H9 (cell line): Measurements from ENCODE around the gene CD247. TPM values are rescaled to one million over a fixed set of nuclear protein-coding genes. Genes with fewer than 3 reads are reported as not detected.

Source experiments
- DNase-seq: peaks from one replicate; pipeline ENCODE4 v3.0.0-alpha.2; 2017
- H2AFZ ChIP-seq: one replicate; pipeline ENCODE4 v1.6.1; 2013; ENCODE audit warnings: mild to moderate bottlenecking, low read length, control low read depth, moderate library complexity
- H2AK5ac ChIP-seq: 2 replicates; pipeline ENCODE4 v1.6.1; 2013; ENCODE audit warnings: low read length, control low read depth, mixed read lengths; ENCODE audit not compliant: insufficient read length
- H2BK120ac ChIP-seq: one replicate; pipeline ENCODE4 v1.6.1; 2013; ENCODE audit warnings: low read depth, mild to moderate bottlenecking, low read length, control low read depth, inconsistent platforms; ENCODE audit not compliant: poor library complexity, severe bottlenecking
- H2BK12ac ChIP-seq: 2 replicates; pipeline ENCODE4 v1.6.1; 2013; ENCODE audit warnings: low read length, control low read depth, mixed read lengths, low read depth; ENCODE audit not compliant: insufficient read length
- H2BK15ac ChIP-seq: 2 replicates; pipeline ENCODE4 v1.6.1; 2013; ENCODE audit warnings: low read depth, low read length, control low read depth
- H2BK20ac ChIP-seq: one replicate; pipeline ENCODE4 v1.6.1; 2013; ENCODE audit warnings: low read depth, mild to moderate bottlenecking, low read length, control low read depth, inconsistent platforms; ENCODE audit not compliant: poor library complexity, severe bottlenecking
- H2BK5ac ChIP-seq: 2 replicates; pipeline ENCODE4 v1.6.1; 2013; ENCODE audit warnings: low read length, control low read depth, mixed read lengths; ENCODE audit not compliant: insufficient read length
- H3K14ac ChIP-seq: 2 replicates; pipeline ENCODE4 v1.6.1; 2013; ENCODE audit warnings: low read length, control low read depth; ENCODE audit not compliant: insufficient read depth
- H3K18ac ChIP-seq: 2 replicates; pipeline ENCODE4 v1.6.1; 2013; ENCODE audit warnings: low read depth, mild to moderate bottlenecking, mixed read lengths, low read length, control low read depth; ENCODE audit not compliant: insufficient read length
- H3K23ac ChIP-seq: 2 replicates; pipeline ENCODE4 v1.6.1; 2013; ENCODE audit warnings: low read length, control low read depth, mixed read lengths, low read depth; ENCODE audit not compliant: insufficient read length
- H3K23me2 ChIP-seq: 2 replicates; pipeline ENCODE4 v1.6.1; 2013; ENCODE audit warnings: low read depth, mild to moderate bottlenecking, mixed read lengths, low read length, control low read depth; ENCODE audit not compliant: insufficient read length, poor library complexity, severe bottlenecking
- H3K27ac ChIP-seq: 2 replicates; pipeline ENCODE4 v1.5.1; 2013; ENCODE audit warnings: low read length, control low read depth, mixed read lengths, low read depth; ENCODE audit not compliant: insufficient read length
- H3K27me3 ChIP-seq: 2 replicates; pipeline ENCODE4 v1.6.1; 2013; ENCODE audit warnings: low read length, control low read depth, inconsistent platforms; ENCODE audit not compliant: insufficient read depth
- H3K4ac ChIP-seq: 2 replicates; pipeline ENCODE4 v1.6.1; 2013; ENCODE audit warnings: low read depth, mild to moderate bottlenecking, control low read depth, inconsistent platforms, low read length, moderate library complexity
- H3K4me1 ChIP-seq: 2 replicates; pipeline ENCODE4 v1.6.1; 2013; ENCODE audit warnings: low read length, control low read depth, inconsistent platforms; ENCODE audit not compliant: insufficient read depth
- H3K4me2 ChIP-seq: 2 replicates; pipeline ENCODE4 v1.6.1; 2013; ENCODE audit warnings: low read length, control low read depth, mixed read lengths; ENCODE audit not compliant: insufficient read length, insufficient read depth
- H3K56ac ChIP-seq: 2 replicates; pipeline ENCODE4 v1.6.1; 2013; ENCODE audit warnings: low read depth, mild to moderate bottlenecking, mixed read lengths, low read length, control low read depth; ENCODE audit not compliant: insufficient read length
- H3K79me1 ChIP-seq: 2 replicates; pipeline ENCODE4 v1.6.1; 2013; ENCODE audit warnings: low read depth, mild to moderate bottlenecking, moderate library complexity, low read length, control low read depth, inconsistent platforms; ENCODE audit not compliant: insufficient read depth, poor library complexity, severe bottlenecking
- H3K79me2 ChIP-seq: 2 replicates; pipeline ENCODE4 v1.6.1; 2013; ENCODE audit warnings: low read length, control low read depth, inconsistent platforms; ENCODE audit not compliant: insufficient read depth
- H3K9ac ChIP-seq: 2 replicates; pipeline ENCODE4 v1.6.1; 2013; ENCODE audit warnings: low read length, control low read depth, mixed read lengths; ENCODE audit not compliant: insufficient read length; ENCODE audit errors: extremely low read depth
- H3K9me3 ChIP-seq: one replicate; pipeline ENCODE4 v1.6.1; 2013; ENCODE audit warnings: low read depth, low read length, inconsistent platforms; ENCODE audit not compliant: control insufficient read depth
- H3T11ph ChIP-seq: one replicate; pipeline ENCODE4 v1.6.1; 2013; ENCODE audit warnings: mild to moderate bottlenecking, low read length, control low read depth, inconsistent platforms
- H4K20me1 ChIP-seq: one replicate; pipeline ENCODE4 v1.6.1; 2013; ENCODE audit not compliant: control insufficient read depth, insufficient read length, insufficient read depth
- H4K5ac ChIP-seq: 2 replicates; pipeline ENCODE4 v1.6.1; 2013; ENCODE audit warnings: low read depth, mild to moderate bottlenecking, mixed read lengths, low read length, control low read depth; ENCODE audit not compliant: insufficient read length
- H4K8ac ChIP-seq: replicated peaks from 2 replicates; pipeline ENCODE4 v1.6.1; 2013; ENCODE audit warnings: low read length, control low read depth, mixed read lengths, low read depth; ENCODE audit not compliant: insufficient read length
- H4K91ac ChIP-seq: 2 replicates; pipeline ENCODE4 v1.6.1; 2013; ENCODE audit warnings: low read depth, mild to moderate bottlenecking, moderate library complexity, mixed read lengths, low read length, control low read depth; ENCODE audit not compliant: insufficient read length
- H3K27ac Mint-ChIP-seq, 3 experiments: 2 replicates in 2 of 3; 3 replicates in 1 of 3; pipeline ENCODE4 v1.8.0; 2020 to 2021; ENCODE audit warnings: mixed read lengths in 3 of 3, mild to moderate bottlenecking in 1 of 3, moderate library complexity in 1 of 3
- H3K27me3 Mint-ChIP-seq: 2 replicates; pipeline ENCODE4 v1.8.0; 2021; ENCODE audit warnings: low read depth, mild to moderate bottlenecking, moderate library complexity, mixed read lengths
- H3K36me3 Mint-ChIP-seq, 3 experiments: 2 replicates in 2 of 3; 3 replicates in 1 of 3; pipeline ENCODE4 v1.8.0; 2020 to 2021; ENCODE audit warnings: low read depth in 3 of 3, mixed read lengths in 3 of 3; ENCODE audit not compliant: insufficient read depth in 1 of 3
- H3K4me1 Mint-ChIP-seq, 2 experiments: 2 replicates each; pipeline ENCODE4 v1.8.0; 2020; ENCODE audit warnings: mixed read lengths in 2 of 2
- H3K4me3 Mint-ChIP-seq, 2 experiments: 2 replicates in 1 of 2; 3 replicates in 1 of 2; pipeline ENCODE4 v1.8.0; 2020 to 2021; ENCODE audit warnings: mild to moderate bottlenecking in 2 of 2, mixed read lengths in 2 of 2, moderate library complexity in 1 of 2
- H3K9me3 Mint-ChIP-seq, 2 experiments: 2 replicates in 1 of 2; 3 replicates in 1 of 2; pipeline ENCODE4 v1.8.0; 2020; ENCODE audit warnings: mild to moderate bottlenecking in 2 of 2, mixed read lengths in 2 of 2, moderate library complexity in 1 of 2
- WGBS: extraction: QIAGEN DNeasy Blood & Tissue Kit; methylation state at CpG from one replicate; pipeline ENCODE4 v1.1.7; 2013; ENCODE audit warnings: missing lambda C conversion rate, low lambda C conversion rate, mixed read lengths; ENCODE audit not compliant: insufficient read length; ENCODE audit errors: extremely low coverage; 5-methylcytosine and 5-hydroxymethylcytosine counted together
- total RNA-seq: library from RNA; stranded (reverse); gene quantifications from 2 replicates; pipeline ENCODE4 v1.2.1, GENCODE V29; 2021
- TF ChIP-seq, protein P1 (sequence below): fragments of 200-600 bp; sonication (generic); conservative IDR thresholded peaks from 3 replicates; pipeline ENCODE4 v1.8.0; 2021; ENCODE audit warnings: antibody characterized with exemption, mild to moderate bottlenecking

Gene CD247
- total RNA-seq, 1 experiment from 2014 or later, result 1.2 TPM

GRCh38 chr1:167483790-167484189 lies 34.5 kb downstream of the CD247 start:
- Histone ChIP-seq H3K9ac (no peak overlapping the region), H2AFZ (no peak overlapping the region), H4K20me1 (no peaks in the 10 kb centered on the region), H2BK20ac (no peak overlapping the region), H3K56ac (no peak overlapping the region), H4K5ac (no peak overlapping the region), H3K79me1 (no peaks in the 10 kb centered on the region), H4K91ac (no peak overlapping the region), H2BK5ac (no peak overlapping the region), H3K4ac (no peak overlapping the region), H3K9me3 (no peaks in the 10 kb centered on the region), H3K23ac (no peak overlapping the region), H3K79me2 (no peaks in the 10 kb centered on the region), H3K27ac (no peak overlapping the region), H3K18ac (no peak overlapping the region), H3K23me2 (no peaks in the 10 kb centered on the region), H2AK5ac (no peak overlapping the region), H4K8ac (no peak overlapping the region), H2BK15ac (no peak overlapping the region), H3K14ac (no peak overlapping the region), H3K4me2 (no peak overlapping the region), H2BK12ac (no peak overlapping the region), H3T11ph (no peak overlapping the region), H3K27me3 (no peaks in the 10 kb centered on the region), H2BK120ac (no peak overlapping the region), H3K4me1 (no peaks in the 10 kb centered on the region)
- Mint-ChIP-seq H3K9me3 (no peaks in the 10 kb centered on the region; a peak in 1 of 5 replicates), H3K27ac (no peak overlapping the region), H3K36me3 (no peaks in the 10 kb centered on the region; a peak in 1 of 7 replicates), H3K4me3 (no peak overlapping the region), H3K4me1 (peaks cover 22 to 37% of the 10 kb centered on the region in 2 experiments), H3K27me3 (peaks cover 14% of the 10 kb centered on the region)
- TF ChIP-seq, protein P1, sequence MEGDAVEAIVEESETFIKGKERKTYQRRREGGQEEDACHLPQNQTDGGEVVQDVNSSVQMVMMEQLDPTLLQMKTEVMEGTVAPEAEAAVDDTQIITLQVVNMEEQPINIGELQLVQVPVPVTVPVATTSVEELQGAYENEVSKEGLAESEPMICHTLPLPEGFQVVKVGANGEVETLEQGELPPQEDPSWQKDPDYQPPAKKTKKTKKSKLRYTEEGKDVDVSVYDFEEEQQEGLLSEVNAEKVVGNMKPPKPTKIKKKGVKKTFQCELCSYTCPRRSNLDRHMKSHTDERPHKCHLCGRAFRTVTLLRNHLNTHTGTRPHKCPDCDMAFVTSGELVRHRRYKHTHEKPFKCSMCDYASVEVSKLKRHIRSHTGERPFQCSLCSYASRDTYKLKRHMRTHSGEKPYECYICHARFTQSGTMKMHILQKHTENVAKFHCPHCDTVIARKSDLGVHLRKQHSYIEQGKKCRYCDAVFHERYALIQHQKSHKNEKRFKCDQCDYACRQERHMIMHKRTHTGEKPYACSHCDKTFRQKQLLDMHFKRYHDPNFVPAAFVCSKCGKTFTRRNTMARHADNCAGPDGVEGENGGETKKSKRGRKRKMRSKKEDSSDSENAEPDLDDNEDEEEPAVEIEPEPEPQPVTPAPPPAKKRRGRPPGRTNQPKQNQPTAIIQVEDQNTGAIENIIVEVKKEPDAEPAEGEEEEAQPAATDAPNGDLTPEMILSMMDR, result no peak
- DNase-seq, result no peak
- WGBS, result no CpG with 5 or more reads among the region's 7 CpGs
